ENCODE results near the gene ITCH.

DNA sequence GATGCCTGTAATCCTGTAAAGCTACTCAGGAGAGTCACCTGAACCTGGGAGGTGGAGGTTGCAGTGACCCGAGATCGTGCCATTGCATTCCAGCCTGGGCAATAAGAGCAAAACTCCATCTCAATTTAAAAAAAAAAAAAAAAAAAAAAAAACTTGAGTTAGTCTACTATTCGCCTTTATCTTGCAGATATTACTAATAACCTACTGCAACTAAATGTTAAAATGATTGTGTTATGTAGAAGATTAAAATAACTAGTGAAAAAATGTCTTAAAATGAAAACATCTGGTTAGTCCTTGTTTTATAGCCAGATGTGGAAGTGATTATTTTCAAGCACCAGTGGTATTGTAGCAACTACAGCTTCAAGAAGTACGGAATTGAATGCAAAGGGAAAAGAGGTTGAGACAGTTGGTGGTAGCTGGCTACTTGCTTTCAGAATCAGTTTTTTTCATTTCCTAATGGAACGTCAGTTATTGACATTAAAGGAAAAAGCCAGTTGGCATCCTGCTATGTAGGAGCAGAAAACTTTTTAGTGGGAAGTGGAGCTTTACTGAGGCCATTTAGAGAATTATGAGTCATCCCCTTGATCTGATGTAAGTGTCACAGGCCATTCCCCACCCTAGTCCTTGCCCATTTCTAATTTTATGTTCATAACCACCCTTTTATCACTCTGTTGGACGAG is 109.3 kb downstream of the ITCH start:
- TF ChIP-seq CTCF (IDR thresholded peaks at IDR 0.05) = no peak
- TF ChIP-seq POLR2A (IDR thresholded peaks at IDR 0.05) = no peak
